Gastrocnemius medialis (tissue), 4 donors: ENCODE data around the gene TP53I13. TPM values are rescaled to one million over a fixed set of nuclear protein-coding genes. Genes with fewer than 3 reads are reported as not detected.

ENCODE experiments used
- ATAC-seq, 2 donors: fragments of 150-250 bp; one replicate each; pipeline ENCODE4 v1.9.1; 2016
- DNase-seq, 2 donors: peaks; one replicate each; pipeline ENCODE4 v3.0.0-alpha.2; 2019
- H3K27ac ChIP-seq, 4 donors: fragments of 200-600 bp; sonication (generic); 1 replicate in 1 of 4; 2 replicates in 3 of 4; pipeline ENCODE4 v1.5.1; 2016 to 2018; ENCODE audit warnings: mild to moderate bottlenecking in 2 of 4, moderate library complexity in 1 of 4
- H3K27me3 ChIP-seq, 3 donors: fragments of 200-600 bp; sonication (generic) in 2 of 3; 1 replicate in 1 of 3; 2 replicates in 2 of 3; pipeline versions ENCODE4 v1.5.1 to v1.6.0; 2016 to 2019; ENCODE audit warnings: mild to moderate bottlenecking in 1 of 3, moderate library complexity in 1 of 3
- H3K36me3 ChIP-seq, 2 donors: fragments of 200-600 bp; sonication (generic) in 1 of 2; one replicate each; pipeline ENCODE4 v1.5.1; 2017 to 2018
- H3K4me1 ChIP-seq, 2 donors: fragments of 200-600 bp; sonication (generic) in 1 of 2; one replicate each; pipeline ENCODE4 v1.5.1; 2016 to 2017; ENCODE audit warnings: mild to moderate bottlenecking in 2 of 2
- H3K4me3 ChIP-seq, 4 donors: fragments of 200-600 bp; sonication (generic) in 3 of 4; 1 replicate in 1 of 4; 2 replicates in 3 of 4; pipeline ENCODE4 v1.5.1; 2016 to 2019; ENCODE audit warnings: mild to moderate bottlenecking in 2 of 4
- H3K9me3 ChIP-seq, 3 donors: fragments of 200-600 bp; sonication (generic) in 2 of 3; 1 replicate in 1 of 3; 2 replicates in 2 of 3; pipeline ENCODE4 v1.5.1; 2016 to 2019
- CTCF ChIP-seq, 5 experiments: fragments of 450-650 bp in 3 of 5; fragments of 200-600 bp in 2 of 5; sonication (generic) in 2 of 5; IDR thresholded peaks in 4 of 5; conservative IDR thresholded peaks in 1 of 5; 1 replicate in 4 of 5; 2 replicates in 1 of 5; pipeline ENCODE4 v1.5.1; 2016 to 2019; ENCODE audit warnings: antibody characterized with exemption in 5 of 5, mild to moderate bottlenecking in 3 of 5, moderate library complexity in 3 of 5
- POLR2A ChIP-seq, 2 donors: fragments of 450-650 bp; IDR thresholded peaks; one replicate each; pipeline ENCODE4 v1.6.1; 2017; ENCODE audit warnings: antibody characterized with exemption in 2 of 2, mild to moderate bottlenecking in 2 of 2, moderate library complexity in 2 of 2
- in situ Hi-C, 4 donors: fragments of 200-750 bp; cut with MboI; loops; one replicate each; pipeline versions ENCODE4 v1.15.0 to v1.8.0; 2017; ENCODE audit warnings: low sequenced_read_pairs in 4 of 4
- intact Hi-C: fragments of 100-400 bp; cut with DNase I; formaldehyde crosslinking; loops from one replicate; pipeline ENCODE4 v1.15.1; 2023; ENCODE audit warnings: low total_unique reads
- total RNA-seq, 4 donors: library from RNA; depleted of rRNA; stranded (reverse); fragments of >200 nt; gene quantifications; one replicate each; pipeline versions ENCODE4 v1.1.0 to v1.2.3, GENCODE V29; 2016

Gene TP53I13
- total RNA-seq, 4 donors from 2014 or later, result 31.0 to 50.2 (median 32.1) TPM

- in situ Hi-C loops, result loop anchor here in 3 of 4 donors (25.0 kb wide), 2 partner anchors 309 to 334 kb away; partner anchors contain the start of genes EFCAB5 (in 2 of the 3) and SSH2 (in 2 of the 3)
- intact Hi-C loops, result no loop called here
- TF ChIP-seq CTCF (IDR thresholded peaks at IDR 0.05 in 4 of 5, conservative IDR thresholded peaks at IDR 0.05 in 1 of 5) (no peak), POLR2A (IDR thresholded peaks at IDR 0.05) (no peak)
- no peaks in the 10 kb centered on the region for H3K9me3 ChIP-seq
- no peaks in the 10 kb centered on the region for H3K27me3 ChIP-seq
- H3K36me3 ChIP-seq, result no peaks in the 10 kb centered on the region
- no peak overlapping the region for H3K4me3 ChIP-seq
- H3K27ac ChIP-seq, result no peak overlapping the region
- ATAC-seq (no peak), DNase-seq (no peak)
- H3K4me1 ChIP-seq, result no peaks in the 10 kb centered on the region
Observed at GRCh38 chr17:29603109-29603674, 34.7 kb downstream of the TP53I13 start.

DNA sequence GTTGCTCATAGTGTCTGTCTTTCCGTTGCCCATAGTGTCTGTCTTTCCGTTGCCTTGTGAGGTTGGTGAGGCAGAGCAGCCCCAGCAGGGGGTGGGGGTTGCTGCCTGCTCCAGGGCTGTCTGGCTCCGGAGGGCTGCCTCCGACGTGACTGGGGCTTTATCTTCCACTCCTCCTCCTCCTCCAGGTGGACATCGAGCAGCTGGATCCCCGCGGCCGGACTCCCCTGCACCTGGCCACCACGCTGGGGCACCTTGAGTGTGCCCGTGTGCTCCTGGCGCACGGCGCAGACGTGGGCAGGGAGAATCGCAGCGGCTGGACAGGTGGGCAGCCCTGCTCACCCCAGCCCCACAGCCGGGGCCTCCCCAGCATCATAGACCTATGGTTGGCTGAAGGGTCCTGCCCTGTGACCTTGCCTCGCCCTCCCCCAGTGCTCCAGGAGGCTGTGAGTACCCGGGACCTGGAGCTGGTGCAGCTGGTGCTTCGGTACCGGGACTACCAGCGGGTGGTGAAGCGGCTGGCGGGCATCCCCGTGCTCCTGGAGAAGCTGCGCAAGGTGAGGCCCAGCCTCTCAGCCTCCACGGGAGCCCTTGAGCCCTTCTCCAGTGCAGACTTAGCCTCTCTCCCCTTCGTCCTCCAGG lies 39.2 kb downstream of the TP53I13 start:
- no peaks in the 10 kb centered on the region for H3K9me3 ChIP-seq
- no peak for TF ChIP-seq CTCF (IDR thresholded peaks at IDR 0.05 in 4 of 5, conservative IDR thresholded peaks at IDR 0.05 in 1 of 5)
- TF ChIP-seq POLR2A (IDR thresholded peaks at IDR 0.05), result no peak
- no peaks in the 10 kb centered on the region for H3K36me3 ChIP-seq
- intact Hi-C loops, result no loop called here
- no peak overlapping the region for H3K27ac ChIP-seq
- H3K4me3 ChIP-seq, result no peak overlapping the region
- in situ Hi-C loops, result loop anchor here in 3 of 4 donors (25.0 kb wide), 2 partner anchors 305 to 330 kb away; partner anchors contain the start of genes EFCAB5 (in 2 of the 3) and SSH2 (in 2 of the 3)
- peaks cover 0 to 2% of the 10 kb centered on the region in 2 donors for H3K4me1 ChIP-seq
- no peaks in the 10 kb centered on the region for H3K27me3 ChIP-seq
- no peak for DNase-seq
- no peak for ATAC-seq

DNA sequence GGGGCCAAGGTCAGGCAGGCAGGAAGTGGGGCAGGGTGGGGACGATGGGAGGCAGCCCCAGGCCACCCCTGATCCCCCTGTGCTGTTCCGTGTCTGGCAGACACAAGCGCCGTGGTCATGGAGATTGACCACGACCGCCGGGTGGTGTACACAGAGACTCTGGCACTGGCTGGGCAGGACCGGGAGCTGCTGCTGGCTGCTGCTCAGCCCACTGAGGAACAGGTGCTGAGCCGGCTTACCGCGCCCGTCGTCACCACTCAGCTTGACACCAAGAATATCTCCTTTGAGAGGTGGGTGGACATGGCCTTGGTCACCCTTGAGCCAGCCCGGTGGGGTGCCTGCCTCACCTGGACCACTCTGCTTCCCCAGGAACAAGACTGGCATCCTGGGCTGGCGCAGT lies 40.5 kb downstream of the TP53I13 start:
- intact Hi-C loops, result no loop called here
- in situ Hi-C loops, result loop anchor here in 3 of 4 donors (25.0 kb wide), 2 partner anchors 303 to 328 kb away; partner anchors contain the start of genes EFCAB5 (in 2 of the 3) and SSH2 (in 2 of the 3)
- peak; percentile 2 to 63 for DNase-seq
- H3K4me1 ChIP-seq, result peaks cover 9 to 12% of the 10 kb centered on the region in 2 donors
- H3K27ac ChIP-seq, result peak overlapping the region in 2 of 4 donors; percentile 18 to 43
- no peaks in the 10 kb centered on the region for H3K27me3 ChIP-seq
- H3K36me3 ChIP-seq, result no peaks in the 10 kb centered on the region
- peak in 1 of 2 donors; percentile 17 for ATAC-seq
- no peaks in the 10 kb centered on the region for H3K9me3 ChIP-seq
- H3K4me3 ChIP-seq, result no peak overlapping the region
- TF ChIP-seq POLR2A (IDR thresholded peaks at IDR 0.05) (no peak), CTCF (IDR thresholded peaks at IDR 0.05 in 4 of 5, conservative IDR thresholded peaks at IDR 0.05 in 1 of 5) (no peak)

- no peak overlapping the region for H3K4me3 ChIP-seq
- ATAC-seq (no peak), DNase-seq (no peak)
- H3K27me3 ChIP-seq, result no peaks in the 10 kb centered on the region
- H3K9me3 ChIP-seq, result no peaks in the 10 kb centered on the region
- H3K4me1 ChIP-seq, result peaks cover 20 to 26% of the 10 kb centered on the region in 2 donors
- TF ChIP-seq POLR2A (IDR thresholded peaks at IDR 0.05) (no peak), CTCF (IDR thresholded peaks at IDR 0.05 in 4 of 5, conservative IDR thresholded peaks at IDR 0.05 in 1 of 5) (no peak)
- H3K36me3 ChIP-seq, result no peaks in the 10 kb centered on the region
- in situ Hi-C loops, result loop anchor here in 3 of 4 donors (25.0 kb wide), 2 partner anchors 302 to 327 kb away; partner anchors contain the start of genes EFCAB5 (in 2 of the 3) and SSH2 (in 2 of the 3)
- H3K27ac ChIP-seq, result no peak overlapping the region
- intact Hi-C loops, result no loop called here
Observed at GRCh38 chr17:29610395-29610794, 41.9 kb downstream of the TP53I13 start.
